Esophagus muscularis mucosa (tissue), 4 donors: ENCODE results near the gene KCNJ16. TPM values are rescaled to one million over a fixed set of nuclear protein-coding genes. Genes with fewer than 3 reads are reported as not detected.

Experiments
- DNase-seq: peaks from one replicate; pipeline ENCODE4 v3.0.0-alpha.2; 2017; ENCODE audit errors: extremely low spot score
- H3K27ac ChIP-seq, 4 donors: fragments of 200-600 bp; sonication (generic); replicated peaks in 1 of 4; 1 replicate in 3 of 4; 2 replicates in 1 of 4; pipeline ENCODE4 v1.5.1; 2016 to 2019; ENCODE audit warnings: mild to moderate bottlenecking in 1 of 4
- H3K27me3 ChIP-seq, 4 donors: fragments of 200-600 bp; sonication (generic); one replicate each; pipeline versions ENCODE4 v1.5.1 to v1.6.0; 2016 to 2019
- H3K36me3 ChIP-seq, 4 donors: fragments of 200-600 bp; sonication (generic); one replicate each; pipeline ENCODE4 v1.5.1; 2016 to 2019
- H3K4me1 ChIP-seq, 4 donors: fragments of 200-600 bp; sonication (generic); one replicate each; pipeline ENCODE4 v1.5.1; 2016 to 2019
- H3K4me3 ChIP-seq, 4 donors: fragments of 200-600 bp; sonication (generic); 1 replicate in 2 of 4; 2 replicates in 2 of 4; pipeline ENCODE4 v1.5.1; 2016 to 2019; ENCODE audit warnings: mild to moderate bottlenecking in 4 of 4, moderate library complexity in 1 of 4
- H3K9me3 ChIP-seq, 4 donors: fragments of 200-600 bp; sonication (generic); 1 replicate in 3 of 4; 2 replicates in 1 of 4; pipeline ENCODE4 v1.5.1; 2016 to 2019
- EP300 ChIP-seq: sonication (generic); formaldehyde crosslinking; IDR thresholded peaks from one replicate; pipeline ENCODE4 v1.6.1; 2017; ENCODE audit warnings: antibody characterized with exemption
- POLR2A ChIP-seq: fragments of 450-650 bp; IDR thresholded peaks from one replicate; pipeline ENCODE4 v1.6.1; 2017; ENCODE audit warnings: antibody characterized with exemption, moderate library complexity, mild to moderate bottlenecking, low read depth
- POLR2AphosphoS5 ChIP-seq, 2 donors: sonication (generic); formaldehyde crosslinking; IDR thresholded peaks; one replicate each; pipeline ENCODE4 v1.6.1; 2017; ENCODE audit warnings: antibody characterized with exemption in 2 of 2
- WGBS: methylation state at CpG from one replicate; pipeline ENCODE4 v1.1.5; 2018; 5-methylcytosine and 5-hydroxymethylcytosine counted together
- intact Hi-C: fragments of 100-400 bp; cut with DNase I; formaldehyde crosslinking; loops from one replicate; pipeline ENCODE4 v1.15.1; 2023
- total RNA-seq, 4 donors: library from RNA; depleted of rRNA; stranded (reverse); fragments of >200 nt; gene quantifications; one replicate each; pipeline versions ENCODE4 v1.1.0 to v1.2.1, GENCODE V29; 2016
- TF ChIP-seq, protein P1 (sequence below), 3 experiments: fragments of 200-600 bp in 2 of 3; fragments of 450-650 bp in 1 of 3; sonication (generic) in 2 of 3; IDR thresholded peaks; one replicate each; pipeline ENCODE4 v1.5.1; 2017 to 2019; ENCODE audit warnings: antibody characterized with exemption in 3 of 3, mild to moderate bottlenecking in 2 of 3, moderate library complexity in 1 of 3

The KCNJ16 gene
- total RNA-seq, 4 donors from 2014 or later: 0.78 to 0.86 (median 0.83) TPM; not detected in 1

DNA sequence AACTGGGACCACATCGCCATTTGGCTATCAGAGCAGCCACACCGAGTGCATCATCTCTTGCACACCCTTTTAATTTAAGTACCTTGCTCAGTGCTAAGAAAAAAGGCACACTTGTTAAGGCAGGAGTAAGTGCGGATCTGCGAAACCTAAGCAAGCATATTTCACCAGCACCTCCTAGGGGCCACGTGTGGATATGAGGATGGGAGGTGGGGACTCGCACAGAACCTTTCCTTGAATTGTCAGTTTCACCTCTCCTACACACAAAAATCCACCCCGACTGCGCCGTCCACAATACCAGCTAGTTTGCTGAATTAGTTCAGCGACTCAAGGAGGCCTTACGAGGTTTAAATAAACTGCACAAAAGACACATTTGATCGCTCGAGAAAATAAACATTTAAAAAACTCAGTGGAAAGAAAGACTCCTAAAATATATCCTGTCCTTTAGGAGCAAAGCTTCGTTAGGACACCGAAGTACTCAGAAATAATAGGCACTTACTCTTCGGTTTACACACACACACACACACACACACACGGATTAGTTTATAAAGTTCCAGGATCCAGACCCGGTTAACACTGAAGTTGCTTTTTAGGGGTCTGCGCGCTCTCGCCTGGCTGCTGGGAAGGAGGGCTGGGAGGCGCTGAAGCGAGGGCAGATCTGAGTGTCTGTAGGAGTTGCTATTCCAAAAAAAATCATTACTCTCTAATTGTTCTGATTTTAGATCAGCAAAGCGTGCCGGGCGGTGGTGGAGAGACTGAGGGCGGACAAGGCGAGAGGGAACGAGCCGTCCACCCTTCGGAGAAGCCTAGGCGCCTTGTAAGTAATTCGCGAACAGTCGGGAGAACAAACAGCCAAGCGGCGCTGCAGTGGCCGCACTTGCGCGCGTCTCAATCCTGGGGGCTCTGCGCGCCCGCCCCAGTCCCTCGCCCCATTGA is 93.3 kb downstream of the KCNJ16 start:
- no peaks in the 10 kb centered on the region for H3K27me3 ChIP-seq
- WGBS: 2% methylated on average over 39 of the region's 45 CpGs
- H3K36me3 ChIP-seq: no peaks in the 10 kb centered on the region
- intact Hi-C loops: loop anchor here (10.0 kb wide), 1 partner anchor 386 kb away; no protein-coding TSS in a partner anchor
- H3K4me3 ChIP-seq: peak overlapping the region; percentile 72 to 80 (median 75)
- no peaks in the 10 kb centered on the region for H3K9me3 ChIP-seq
- TF ChIP-seq, protein P1, sequence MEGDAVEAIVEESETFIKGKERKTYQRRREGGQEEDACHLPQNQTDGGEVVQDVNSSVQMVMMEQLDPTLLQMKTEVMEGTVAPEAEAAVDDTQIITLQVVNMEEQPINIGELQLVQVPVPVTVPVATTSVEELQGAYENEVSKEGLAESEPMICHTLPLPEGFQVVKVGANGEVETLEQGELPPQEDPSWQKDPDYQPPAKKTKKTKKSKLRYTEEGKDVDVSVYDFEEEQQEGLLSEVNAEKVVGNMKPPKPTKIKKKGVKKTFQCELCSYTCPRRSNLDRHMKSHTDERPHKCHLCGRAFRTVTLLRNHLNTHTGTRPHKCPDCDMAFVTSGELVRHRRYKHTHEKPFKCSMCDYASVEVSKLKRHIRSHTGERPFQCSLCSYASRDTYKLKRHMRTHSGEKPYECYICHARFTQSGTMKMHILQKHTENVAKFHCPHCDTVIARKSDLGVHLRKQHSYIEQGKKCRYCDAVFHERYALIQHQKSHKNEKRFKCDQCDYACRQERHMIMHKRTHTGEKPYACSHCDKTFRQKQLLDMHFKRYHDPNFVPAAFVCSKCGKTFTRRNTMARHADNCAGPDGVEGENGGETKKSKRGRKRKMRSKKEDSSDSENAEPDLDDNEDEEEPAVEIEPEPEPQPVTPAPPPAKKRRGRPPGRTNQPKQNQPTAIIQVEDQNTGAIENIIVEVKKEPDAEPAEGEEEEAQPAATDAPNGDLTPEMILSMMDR (IDR thresholded peaks at IDR 0.05): peak; percentile 57 to 78 (median 64)
- no peak for TF ChIP-seq POLR2A
- peak; percentile 45 to 59 for TF ChIP-seq POLR2AphosphoS5 (IDR thresholded peaks at IDR 0.05)
- TF ChIP-seq EP300: no peak
- H3K27ac ChIP-seq: peak overlapping the region; percentile 88 to 94 (median 92)
- DNase-seq: peak; percentile 93
- H3K4me1 ChIP-seq: peaks cover 0 to 36% (median 18%) of the 10 kb centered on the region in 4 donors

GRCh38 chr17:70168977-70169708 is 94.1 kb downstream of the KCNJ16 start, which contains the start of gene KCNJ2:
Gene KCNJ2, plus strand, starts transcription at chr17:70169532. Its CDS starts 5,508 bp downstream, at chr17:70175040.
- Histone ChIP-seq H3K4me1 (peaks cover 0 to 38% (median 18%) of the 10 kb centered on the region in 4 donors), H3K4me3 (peak within 1 kb of the TSS; percentile 72 to 80 (median 75)), H3K27ac (peak within 1 kb of the TSS; percentile 88 to 94 (median 92)), H3K9me3 (no peaks in the 10 kb centered on the region), H3K27me3 (no peaks in the 10 kb centered on the region), H3K36me3 (no peaks in the 10 kb centered on the region)
- intact Hi-C loops: loop anchor here (10.0 kb wide), 1 partner anchor 386 kb away; no protein-coding TSS in a partner anchor
- WGBS: 1% methylated on average over 29 of the region's 67 CpGs
- DNase-seq: peak; percentile 95
- peak; percentile 73 to 97 for TF ChIP-seq POLR2AphosphoS5 (IDR thresholded peaks at IDR 0.05)
- TF ChIP-seq, protein P1 (IDR thresholded peaks at IDR 0.05): no peak
- peak; percentile 64 for TF ChIP-seq POLR2A
- no peak for TF ChIP-seq EP300

DNA sequence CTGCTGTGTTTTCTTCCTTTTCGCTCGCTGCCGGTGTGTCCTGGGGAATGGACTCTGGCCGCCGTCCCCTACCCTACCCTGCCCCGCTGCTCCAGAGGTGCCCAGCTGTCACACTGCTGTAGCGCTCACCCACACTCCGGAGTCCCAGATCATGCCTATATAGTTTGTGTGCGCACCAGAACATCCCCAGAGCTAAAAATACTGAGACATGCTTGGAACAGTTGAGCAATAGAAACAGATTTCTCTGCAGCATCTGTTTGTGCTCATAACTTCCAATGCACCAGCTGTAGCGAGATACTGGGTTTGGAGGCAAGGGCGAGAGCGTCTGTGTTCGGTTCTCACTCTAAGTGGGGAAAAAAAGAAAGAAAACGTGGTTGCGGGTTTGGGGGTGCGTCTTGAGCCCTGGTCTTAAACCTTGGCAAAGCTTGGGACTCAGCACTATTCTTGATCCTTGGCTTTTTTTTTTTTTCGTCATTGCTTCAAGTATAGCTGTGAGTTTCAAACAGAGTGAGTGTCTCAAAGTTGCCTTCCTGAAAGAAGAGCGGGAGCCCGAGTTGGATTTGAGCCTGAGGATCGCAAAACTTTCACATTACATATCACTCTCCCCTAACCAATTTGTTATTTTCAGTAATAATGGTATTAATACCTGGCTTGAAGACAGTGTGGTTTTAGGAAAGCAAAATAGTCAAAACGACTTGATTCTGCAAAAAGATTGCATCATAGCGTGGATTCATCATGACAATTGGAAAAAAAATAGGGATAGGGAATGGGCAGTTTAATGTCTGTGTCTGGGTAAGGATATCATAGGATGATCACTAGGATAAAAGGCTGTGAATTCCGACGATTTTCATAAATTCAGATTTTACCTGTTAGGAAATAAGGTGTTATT is 94.9 kb downstream of the KCNJ16 start:
- 10% methylated on average over 23 of the region's 24 CpGs for WGBS
- intact Hi-C loops: loop anchor here (10.0 kb wide), 1 partner anchor 385 kb away; no protein-coding TSS in a partner anchor
- Histone ChIP-seq H3K4me3 (peak overlapping the region; percentile 72 to 80 (median 75)), H3K27ac (peak overlapping the region; percentile 88 to 94 (median 92)), H3K4me1 (peaks cover 0 to 38% (median 18%) of the 10 kb centered on the region in 4 donors), H3K9me3 (no peaks in the 10 kb centered on the region), H3K27me3 (no peaks in the 10 kb centered on the region), H3K36me3 (peaks cover 0 to 4% (median under 1%) of the 10 kb centered on the region in 4 donors)
- TF ChIP-seq EP300 (no peak), POLR2AphosphoS5 (IDR thresholded peaks at IDR 0.05) (no peak), POLR2A (no peak)
- TF ChIP-seq, protein P1 (IDR thresholded peaks at IDR 0.05): no peak
- no peak for DNase-seq

DNA sequence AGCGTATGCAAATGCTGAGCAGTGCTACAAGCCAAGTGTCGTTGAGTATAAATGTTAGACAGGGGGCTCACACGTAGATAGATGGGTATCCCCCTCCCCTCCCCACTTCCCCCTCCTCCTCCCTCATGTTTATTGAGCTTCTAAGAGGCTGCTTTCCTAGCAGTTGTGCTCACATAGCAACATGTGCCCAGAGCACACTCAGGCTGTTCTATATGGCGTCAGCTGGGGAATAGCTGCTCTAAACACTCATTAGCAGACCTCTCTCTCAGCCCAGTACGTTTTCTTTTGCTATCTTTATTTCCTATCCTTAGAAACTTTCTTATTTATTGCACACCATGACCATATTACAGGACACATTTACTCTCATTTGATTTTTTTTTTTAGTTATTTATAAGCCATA is 96.1 kb downstream of the KCNJ16 start:
- no peak overlapping the region for H3K27ac ChIP-seq
- peak overlapping the region in 3 of 4 donors; percentile 72 to 80 (median 77) for H3K4me3 ChIP-seq
- no peaks in the 10 kb centered on the region for H3K9me3 ChIP-seq
- H3K4me1 ChIP-seq: peaks cover 0 to 38% (median 18%) of the 10 kb centered on the region in 4 donors
- no peaks in the 10 kb centered on the region for H3K27me3 ChIP-seq
- 77% methylated on average over 5 of the region's 5 CpGs for WGBS
- no peak for DNase-seq
- intact Hi-C loops: no loop called here
- H3K36me3 ChIP-seq: peaks cover 0 to 16% (median 7%) of the 10 kb centered on the region in 4 donors
- TF ChIP-seq, protein P1 (IDR thresholded peaks at IDR 0.05): no peak
- TF ChIP-seq EP300 (no peak), POLR2AphosphoS5 (IDR thresholded peaks at IDR 0.05) (no peak), POLR2A (no peak)
